Endothelial cell of hepatic sinusoid (primary cell): ENCODE data around the gene C1orf105.

ENCODE experiments used
- in situ Hi-C: cut with HindIII; loops from 2 replicates; pipeline ENCODE4 v1.10.0; 2017; ENCODE audit warnings: low sequenced_read_pairs

C1orf105 gene

DNA sequence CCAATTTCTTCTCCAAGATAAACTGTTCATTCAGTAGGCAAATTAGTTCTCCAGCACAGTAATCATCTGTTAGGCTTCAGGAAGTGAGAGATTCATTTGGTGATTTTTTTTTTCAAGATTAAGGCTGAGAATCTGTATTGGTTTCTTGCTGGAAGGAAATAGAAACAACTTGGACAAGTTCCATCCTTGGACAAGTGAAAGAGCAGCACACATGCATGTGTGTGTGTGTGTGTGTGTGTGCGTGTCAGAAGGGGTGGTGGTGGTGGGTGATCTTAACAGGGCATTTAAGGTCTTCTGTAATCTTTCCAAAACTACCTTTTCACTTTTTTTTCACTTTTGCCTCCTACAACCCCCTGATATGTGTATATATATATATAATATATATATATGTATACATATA lies 96.6 kb downstream of the C1orf105 start:
- in situ Hi-C loops, result no loop called here

DNA sequence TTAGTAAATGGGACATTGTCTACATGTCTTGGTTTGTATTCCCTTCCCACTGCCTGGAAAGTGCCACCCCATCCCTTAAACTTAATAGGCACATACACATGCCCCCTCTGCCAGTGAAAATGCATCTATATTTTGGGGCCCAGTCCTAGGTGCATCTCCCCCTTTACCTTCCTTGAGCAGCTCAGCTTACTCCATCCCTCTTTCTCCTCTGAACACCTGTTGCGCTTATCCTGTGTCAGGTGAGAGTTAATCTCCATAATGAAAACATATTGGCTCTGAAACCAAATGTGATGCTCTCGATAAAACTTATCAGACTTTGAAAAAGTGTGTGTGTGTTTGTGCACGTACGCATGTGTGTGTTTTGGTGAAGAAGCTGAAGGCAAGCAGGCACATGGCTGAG lies 97.1 kb downstream of the C1orf105 start:
- in situ Hi-C loops, result no loop called here
